ENCODE results near the gene PLEKHG2. TPM values are rescaled to one million over a fixed set of nuclear protein-coding genes. Genes with fewer than 3 reads are reported as not detected.

The PLEKHG2 gene
- total and polyA plus RNA-seq, 2 donors from 2014 or later: 8.5 to 29.7 TPM

GRCh38 chr19:39470724-39471339 lies 58.4 kb downstream of the PLEKHG2 start:
- Histone ChIP-seq H3K27ac (ENCODE audit: low read depth in 2 of 2, low read length in 2 of 2) (no peak overlapping the region), H3K36me3 (ENCODE audit: control insufficient read depth in 2 of 3, insufficient read depth in 3 of 3, low read length in 3 of 3) (peaks cover 4 to 80% (median 62%) of the 10 kb centered on the region in 3 donors), H3K27me3 (ENCODE audit: control insufficient read depth, insufficient read depth, low read length) (no peaks in the 10 kb centered on the region), H3K9me3 (ENCODE audit: control insufficient read depth in 2 of 3, insufficient read depth in 1 of 3, low read length in 3 of 3) (no peaks in the 10 kb centered on the region), H3K4me1 (ENCODE audit: control insufficient read depth in 2 of 3, insufficient read depth in 2 of 3, low read depth in 1 of 3, low read length in 3 of 3) (no peaks in the 10 kb centered on the region), H3K4me3 (ENCODE audit: low read length in 3 of 3) (no peak overlapping the region), H3K9ac (ENCODE audit: low read length in 3 of 3) (no peak overlapping the region)
- FAIRE-seq (no peak), DNase-seq (no peak)
- no peak for TF ChIP-seq CTCF (IDR thresholded peaks at IDR 0.05; ENCODE audit: borderline replicate concordance, extremely low read depth, insufficient read depth)
- intact Hi-C loops (cut with DNase I): loop anchor here (10.0 kb wide), 1 partner anchor 64 kb away; the partner anchor contains the start of gene EID2B

- no peak for TF ChIP-seq CTCF (IDR thresholded peaks at IDR 0.05; ENCODE audit: borderline replicate concordance, extremely low read depth, insufficient read depth)
- Histone ChIP-seq H3K27me3 (ENCODE audit: control insufficient read depth, insufficient read depth, low read length) (no peaks in the 10 kb centered on the region), H3K36me3 (ENCODE audit: control insufficient read depth in 2 of 3, insufficient read depth in 3 of 3, low read length in 3 of 3) (peaks cover 4 to 80% (median 62%) of the 10 kb centered on the region in 3 donors), H3K4me3 (ENCODE audit: low read length in 3 of 3) (no peak overlapping the region), H3K27ac (ENCODE audit: low read depth in 2 of 2, low read length in 2 of 2) (no peak overlapping the region), H3K9ac (ENCODE audit: low read length in 3 of 3) (no peak overlapping the region), H3K9me3 (ENCODE audit: control insufficient read depth in 2 of 3, insufficient read depth in 1 of 3, low read length in 3 of 3) (no peaks in the 10 kb centered on the region), H3K4me1 (ENCODE audit: control insufficient read depth in 2 of 3, insufficient read depth in 2 of 3, low read depth in 1 of 3, low read length in 3 of 3) (no peaks in the 10 kb centered on the region)
- FAIRE-seq: no peak
- intact Hi-C loops (cut with DNase I): loop anchor here (10.0 kb wide), 1 partner anchor 63 kb away; the partner anchor contains the start of gene EID2B
- DNase-seq: no peak
Measured at GRCh38 chr19:39471756-39472536, 59.5 kb downstream of the PLEKHG2 start.

GRCh38 chr19:39472746-39473442 lies 60.4 kb downstream of the PLEKHG2 start:
- no peak for DNase-seq
- no peak for TF ChIP-seq CTCF (IDR thresholded peaks at IDR 0.05; ENCODE audit: borderline replicate concordance, extremely low read depth, insufficient read depth)
- Histone ChIP-seq H3K4me1 (ENCODE audit: control insufficient read depth in 2 of 3, insufficient read depth in 2 of 3, low read depth in 1 of 3, low read length in 3 of 3) (no peaks in the 10 kb centered on the region), H3K27ac (ENCODE audit: low read depth in 2 of 2, low read length in 2 of 2) (no peak overlapping the region), H3K9ac (ENCODE audit: low read length in 3 of 3) (no peak overlapping the region), H3K27me3 (ENCODE audit: control insufficient read depth, insufficient read depth, low read length) (no peaks in the 10 kb centered on the region), H3K36me3 (ENCODE audit: control insufficient read depth in 2 of 3, insufficient read depth in 3 of 3, low read length in 3 of 3) (peaks cover 4 to 77% (median 55%) of the 10 kb centered on the region in 3 donors), H3K9me3 (ENCODE audit: control insufficient read depth in 2 of 3, insufficient read depth in 1 of 3, low read length in 3 of 3) (no peaks in the 10 kb centered on the region), H3K4me3 (ENCODE audit: low read length in 3 of 3) (no peak overlapping the region)
- intact Hi-C loops (cut with DNase I): loop anchor here (10.0 kb wide), 1 partner anchor 62 kb away; the partner anchor contains the start of gene EID2B
- FAIRE-seq: no peak

All from kidney (tissue), 14 donors.